CD8-positive, alpha-beta memory T cell (primary cell): ENCODE measurements around the gene FKBP4. TPM values are rescaled to one million over a fixed set of nuclear protein-coding genes. Genes with fewer than 3 reads are reported as not detected.
A peak's percentile ranks its signal among the peaks of the same experiment; 100 is the strongest.

Experiments used
- CTCF ChIA-PET: fragments of 350-600 bp; sonication (Branson Sonifier 250); formaldehyde crosslinking; loops from one replicate; lab custom pipeline; 2021; ENCODE audit warnings: antibody characterized with exemption; lab: Charles Lee
- POLR2A ChIA-PET: fragments of 350-600 bp; sonication (Branson Sonifier 250); formaldehyde crosslinking; loops from one replicate; lab custom pipeline; 2021; ENCODE audit warnings: antibody characterized with exemption; lab: Charles Lee
- DNase-seq, 5 donors: peaks; one replicate each; pipeline versions ENCODE4 v3.0.0 to v3.0.0-alpha.2; 2020 to 2022; ENCODE audit warnings: mixed read lengths in 1 of 5
- H3K27ac ChIP-seq: one replicate; pipeline ENCODE4 v1.7.0; 2013; ENCODE audit warnings: low read depth, mild to moderate bottlenecking, low read length, moderate library complexity
- H3K27me3 ChIP-seq: 2 replicates; pipeline ENCODE4 v1.7.0; 2013; ENCODE audit warnings: low read length, mild to moderate bottlenecking; ENCODE audit not compliant: insufficient read depth, poor library complexity, severe bottlenecking
- H3K36me3 ChIP-seq: 2 replicates; pipeline ENCODE4 v1.7.0; 2013; ENCODE audit warnings: mild to moderate bottlenecking, low read length, moderate library complexity; ENCODE audit not compliant: insufficient read depth
- H3K4me1 ChIP-seq: 2 replicates; pipeline ENCODE4 v1.7.0; 2013; ENCODE audit warnings: mild to moderate bottlenecking, low read length, moderate library complexity; ENCODE audit not compliant: insufficient read depth
- H3K4me3 ChIP-seq: 2 replicates; pipeline ENCODE4 v1.7.0; 2013; ENCODE audit warnings: mild to moderate bottlenecking, low read length
- H3K9me3 ChIP-seq: 2 replicates; pipeline ENCODE4 v1.7.0; 2013; ENCODE audit warnings: mild to moderate bottlenecking, low read length
- H3K27ac Mint-ChIP-seq, 8 donors: one replicate each; pipeline ENCODE4 v1.8.0; 2020 to 2021; ENCODE audit warnings: mixed read lengths in 8 of 8, mild to moderate bottlenecking in 6 of 8, inconsistent platforms in 3 of 8, moderate library complexity in 3 of 8
- H3K27me3 Mint-ChIP-seq, 2 donors: one replicate each; pipeline ENCODE4 v1.8.0; 2020 to 2021; ENCODE audit warnings: mixed read lengths in 2 of 2, mild to moderate bottlenecking in 1 of 2, moderate library complexity in 1 of 2
- H3K36me3 Mint-ChIP-seq, 3 donors: one replicate each; pipeline ENCODE4 v1.8.0; 2020 to 2021; ENCODE audit warnings: mixed read lengths in 3 of 3, inconsistent platforms in 1 of 3, mild to moderate bottlenecking in 1 of 3
- H3K4me1 Mint-ChIP-seq, 3 donors: one replicate each; pipeline ENCODE4 v1.8.0; 2020 to 2021; ENCODE audit warnings: mixed read lengths in 3 of 3, inconsistent platforms in 1 of 3, mild to moderate bottlenecking in 1 of 3
- H3K4me3 Mint-ChIP-seq, 7 donors: one replicate each; pipeline ENCODE4 v1.8.0; 2020 to 2021; ENCODE audit warnings: mixed read lengths in 7 of 7, mild to moderate bottlenecking in 6 of 7, moderate library complexity in 4 of 7, inconsistent platforms in 2 of 7
- H3K9me3 Mint-ChIP-seq, 5 donors: one replicate each; pipeline ENCODE4 v1.8.0; 2020 to 2022; ENCODE audit warnings: mixed read lengths in 5 of 5, mild to moderate bottlenecking in 3 of 5, moderate library complexity in 2 of 5, inconsistent platforms in 1 of 5
- polyA plus RNA-seq: library from polyadenylated mRNA; unstranded; fragments of 300-500 nt; fragmentation: Illumina TruSeq; gene quantifications from one replicate; pipeline ENCODE4 v1.2.3, GENCODE V29; 2021
- total RNA-seq, 2 experiments: library from RNA; stranded (reverse); gene quantifications; one replicate each; pipeline ENCODE4 v1.2.3, GENCODE V29; 2021

The FKBP4 gene, protein sequence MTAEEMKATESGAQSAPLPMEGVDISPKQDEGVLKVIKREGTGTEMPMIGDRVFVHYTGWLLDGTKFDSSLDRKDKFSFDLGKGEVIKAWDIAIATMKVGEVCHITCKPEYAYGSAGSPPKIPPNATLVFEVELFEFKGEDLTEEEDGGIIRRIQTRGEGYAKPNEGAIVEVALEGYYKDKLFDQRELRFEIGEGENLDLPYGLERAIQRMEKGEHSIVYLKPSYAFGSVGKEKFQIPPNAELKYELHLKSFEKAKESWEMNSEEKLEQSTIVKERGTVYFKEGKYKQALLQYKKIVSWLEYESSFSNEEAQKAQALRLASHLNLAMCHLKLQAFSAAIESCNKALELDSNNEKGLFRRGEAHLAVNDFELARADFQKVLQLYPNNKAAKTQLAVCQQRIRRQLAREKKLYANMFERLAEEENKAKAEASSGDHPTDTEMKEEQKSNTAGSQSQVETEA
- total RNA-seq (100 to 1,000 TPM; 172 to 183 TPM), polyA plus RNA-seq (35.1 TPM)

DNA sequence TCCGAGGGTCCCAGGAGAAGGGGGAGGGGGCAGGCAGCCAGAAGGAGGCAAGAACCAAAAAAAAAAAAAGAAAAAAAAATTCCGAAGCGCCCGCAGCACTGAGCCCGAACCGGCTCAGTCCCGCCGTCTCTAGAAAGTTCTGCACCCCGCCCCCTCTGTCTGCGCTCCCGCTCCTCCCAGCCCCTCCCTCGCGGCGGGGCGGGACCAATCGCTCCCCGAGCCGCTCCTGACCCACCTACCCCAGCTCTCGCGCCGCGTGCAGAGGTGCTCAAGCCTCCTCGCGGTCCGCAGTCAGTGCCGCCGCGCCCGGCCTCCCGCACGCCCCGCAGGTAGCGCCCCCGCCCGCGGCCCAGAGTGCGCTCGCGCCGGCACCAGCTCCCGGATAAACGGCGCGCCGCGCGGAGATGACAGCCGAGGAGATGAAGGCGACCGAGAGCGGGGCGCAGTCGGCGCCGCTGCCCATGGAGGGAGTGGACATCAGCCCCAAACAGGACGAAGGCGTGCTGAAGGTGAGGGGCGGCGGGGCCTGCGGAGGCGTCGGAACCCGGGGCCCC, at the start of gene FKBP4:
FKBP4 (plus strand) TSS at position 235 of the 554 bp plus-strand sequence; CDS start at position 405, 170 bp downstream.
- Mint-ChIP-seq H3K4me1 (peaks cover 14 to 24% (median 21%) of the 10 kb centered on the region in 3 donors), H3K4me3 (peak within 1 kb of the TSS; percentile 89 to 99 (median 91))
- CTCF ChIA-PET, result interaction anchor here (1.1 to 3.2 kb wide), 3 partner anchors 10 to 104 kb away, joined by 4 to 15 read pairs (median 12); partner anchors contain the start of gene ITFG2

DNA sequence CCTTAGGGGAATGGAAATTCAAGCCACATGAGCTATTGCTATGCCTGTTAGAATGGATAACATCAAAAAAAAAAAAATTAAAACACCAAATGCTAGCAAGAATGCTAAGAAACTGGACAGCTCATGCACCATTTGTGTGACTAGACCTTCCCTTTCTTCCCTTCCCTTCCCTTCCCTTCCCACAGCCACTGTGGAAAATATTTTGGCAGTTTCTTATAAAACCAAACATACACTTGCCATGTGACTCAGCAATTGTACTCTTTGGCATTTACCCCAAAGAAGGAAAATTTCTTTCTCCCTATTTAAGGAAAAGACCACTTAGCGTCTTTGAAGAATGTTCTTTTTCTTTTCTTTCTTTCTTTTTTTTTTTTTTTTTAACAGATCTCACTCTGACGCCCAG, 49.1 kb upstream of the FKBP4 start:
- no peaks in the 10 kb centered on the region for H3K9me3 ChIP-seq
- no peak overlapping the region for H3K4me3 Mint-ChIP-seq
- no peaks in the 10 kb centered on the region for H3K27me3 ChIP-seq
- H3K27ac Mint-ChIP-seq, result no peak overlapping the region
- H3K36me3 Mint-ChIP-seq, result no peaks in the 10 kb centered on the region
- CTCF ChIA-PET, result no interaction called here
- H3K4me1 Mint-ChIP-seq, result no peaks in the 10 kb centered on the region
- no peak for DNase-seq
- no peaks in the 10 kb centered on the region for H3K36me3 ChIP-seq
- H3K4me3 ChIP-seq, result no peak overlapping the region
- peaks cover 13 to 30% of the 10 kb centered on the region in 2 donors for H3K27me3 Mint-ChIP-seq
- POLR2A ChIA-PET, result no interaction called here
- H3K9me3 Mint-ChIP-seq, result peaks cover 0 to 5% (median 0%) of the 10 kb centered on the region in 5 donors
- no peak overlapping the region for H3K27ac ChIP-seq
- H3K4me1 ChIP-seq, result no peaks in the 10 kb centered on the region

More for the DNA sequence above, at the start of gene FKBP4:
- H3K9me3 ChIP-seq, result no peaks in the 10 kb centered on the region
- peak; percentile 84 to 91 (median 86) for DNase-seq
- no peaks in the 10 kb centered on the region for H3K9me3 Mint-ChIP-seq
- peaks cover 27% of the 10 kb centered on the region for H3K36me3 ChIP-seq
- POLR2A ChIA-PET, result interaction anchor here (0.9 to 3.0 kb wide), 4 partner anchors 18 to 104 kb away, joined by 5 to 22 read pairs (median 12); partner anchors contain the start of gene ITFG2
- H3K27ac ChIP-seq, result peak within 1 kb of the TSS; percentile 18
- H3K36me3 Mint-ChIP-seq, result peaks cover 0 to 36% (median 11%) of the 10 kb centered on the region in 3 donors
- peak within 1 kb of the TSS; percentile 66 to 92 (median 78) for H3K27ac Mint-ChIP-seq
- no peaks in the 10 kb centered on the region for H3K27me3 Mint-ChIP-seq
- no peaks in the 10 kb centered on the region for H3K27me3 ChIP-seq
- H3K4me1 ChIP-seq, result peaks cover 21% of the 10 kb centered on the region
- H3K4me3 ChIP-seq, result peak within 1 kb of the TSS; percentile 66

DNA sequence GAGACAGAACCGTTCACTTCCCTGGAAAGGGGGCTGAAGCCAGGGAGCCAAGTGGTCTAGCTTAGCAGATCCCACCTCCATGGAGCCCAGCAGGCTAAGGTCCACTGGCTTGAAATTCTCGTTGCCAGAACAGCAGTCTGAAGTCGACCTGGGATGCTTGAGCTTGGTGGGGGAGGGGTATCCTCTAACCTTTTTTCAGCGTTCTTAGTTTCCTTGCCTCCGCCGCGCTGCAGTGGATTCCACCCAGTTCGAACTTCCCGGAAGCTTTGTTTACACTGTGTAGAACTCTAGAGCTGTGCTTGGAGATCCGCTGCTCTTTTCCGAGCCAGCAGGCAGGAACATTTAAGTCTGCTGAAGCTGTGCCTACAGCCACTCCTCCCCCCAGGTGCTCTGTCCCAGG, 45.2 kb upstream of the FKBP4 start:
- no peaks in the 10 kb centered on the region for H3K27me3 ChIP-seq
- peaks cover 0 to 7% (median 0%) of the 10 kb centered on the region in 5 donors for H3K9me3 Mint-ChIP-seq
- H3K27me3 Mint-ChIP-seq, result peaks cover 30 to 42% of the 10 kb centered on the region in 2 donors
- ChIA-PET POLR2A (no interaction called here), CTCF (no interaction called here)
- no peaks in the 10 kb centered on the region for H3K36me3 ChIP-seq
- no peak overlapping the region for H3K4me3 Mint-ChIP-seq
- H3K4me3 ChIP-seq, result no peak overlapping the region
- H3K36me3 Mint-ChIP-seq, result no peaks in the 10 kb centered on the region
- no peak for DNase-seq
- no peak overlapping the region for H3K27ac Mint-ChIP-seq
- H3K9me3 ChIP-seq, result no peaks in the 10 kb centered on the region
- H3K4me1 Mint-ChIP-seq, result peaks cover 0 to 5% (median 3%) of the 10 kb centered on the region in 3 donors
- no peak overlapping the region for H3K27ac ChIP-seq
- no peaks in the 10 kb centered on the region for H3K4me1 ChIP-seq

GRCh38 chr12:2750185-2750584, 44.6 kb upstream of the FKBP4 start:
- no peaks in the 10 kb centered on the region for H3K9me3 ChIP-seq
- Mint-ChIP-seq H3K36me3 (no peaks in the 10 kb centered on the region), H3K4me1 (peaks cover 0 to 5% (median 3%) of the 10 kb centered on the region in 3 donors), H3K9me3 (peaks cover 0 to 7% (median 0%) of the 10 kb centered on the region in 5 donors), H3K27ac (no peak overlapping the region), H3K4me3 (no peak overlapping the region), H3K27me3 (peaks cover 36 to 42% of the 10 kb centered on the region in 2 donors)
- H3K27me3 ChIP-seq, result no peaks in the 10 kb centered on the region
- DNase-seq, result no peak
- ChIA-PET POLR2A (no interaction called here), CTCF (interaction anchor here (2.3 kb wide), 1 partner anchor 34 kb away, joined by 13 read pairs; no protein-coding TSS in a partner anchor)
- H3K36me3 ChIP-seq, result no peaks in the 10 kb centered on the region
- H3K4me3 ChIP-seq, result no peak overlapping the region
- H3K4me1 ChIP-seq, result no peaks in the 10 kb centered on the region
- H3K27ac ChIP-seq, result no peak overlapping the region

DNA sequence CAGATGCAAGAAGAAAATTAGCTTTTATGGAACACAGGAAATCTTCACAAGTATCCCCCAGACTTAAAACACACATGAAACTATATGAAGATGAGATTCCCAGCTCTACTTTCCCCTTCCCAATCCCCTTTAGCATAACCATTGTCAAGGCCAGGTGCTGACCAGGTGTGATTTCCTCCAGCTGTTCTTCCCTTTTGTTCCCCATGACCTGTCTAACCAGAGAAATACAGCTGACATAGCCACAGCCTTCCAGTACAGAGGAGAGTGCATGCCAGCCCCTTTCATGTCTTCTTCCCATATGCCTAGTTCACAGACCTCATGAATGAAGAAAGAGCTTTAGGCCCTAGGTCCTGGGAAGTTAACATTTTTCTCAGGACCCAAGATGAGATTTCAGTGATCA, 43.5 kb upstream of the FKBP4 start:
- H3K36me3 ChIP-seq, result no peaks in the 10 kb centered on the region
- no peak overlapping the region for H3K4me3 Mint-ChIP-seq
- CTCF ChIA-PET, result interaction anchor here (2.3 kb wide), 1 partner anchor 33 kb away, joined by 13 read pairs; no protein-coding TSS in a partner anchor
- peaks cover 0 to 7% (median 0%) of the 10 kb centered on the region in 5 donors for H3K9me3 Mint-ChIP-seq
- POLR2A ChIA-PET, result no interaction called here
- H3K4me3 ChIP-seq, result no peak overlapping the region
- H3K9me3 ChIP-seq, result no peaks in the 10 kb centered on the region
- DNase-seq, result no peak
- no peaks in the 10 kb centered on the region for H3K4me1 ChIP-seq
- peaks cover 4% of the 10 kb centered on the region for H3K27me3 ChIP-seq
- no peak overlapping the region for H3K27ac ChIP-seq
- H3K27ac Mint-ChIP-seq, result no peak overlapping the region
- H3K36me3 Mint-ChIP-seq, result no peaks in the 10 kb centered on the region
- peaks cover 41 to 47% of the 10 kb centered on the region in 2 donors for H3K27me3 Mint-ChIP-seq
- peaks cover 0 to 5% (median 3%) of the 10 kb centered on the region in 3 donors for H3K4me1 Mint-ChIP-seq

DNA sequence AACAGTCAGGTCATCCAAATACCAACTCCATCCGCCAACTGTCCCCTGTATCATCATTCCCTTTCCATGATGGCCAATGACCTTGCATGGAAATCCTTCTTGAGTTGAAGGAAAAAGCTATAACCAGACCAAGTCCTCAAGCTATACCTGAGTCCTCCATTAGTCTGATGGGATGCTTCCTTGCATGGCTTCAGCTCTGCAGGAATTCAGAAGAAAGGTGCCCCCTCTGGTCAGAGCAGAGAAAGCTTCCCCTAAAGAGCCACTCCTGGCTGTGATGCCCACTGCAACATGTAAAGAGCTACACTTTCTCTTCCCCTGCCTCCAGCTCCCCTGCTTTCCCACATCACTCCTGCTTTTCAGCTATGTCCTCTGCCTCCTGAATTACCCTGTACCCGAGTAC, 43.1 kb upstream of the FKBP4 start:
- peaks cover 45 to 48% of the 10 kb centered on the region in 2 donors for H3K27me3 Mint-ChIP-seq
- Histone ChIP-seq H3K27ac (no peak overlapping the region), H3K36me3 (no peaks in the 10 kb centered on the region), H3K4me1 (no peaks in the 10 kb centered on the region), H3K27me3 (peaks cover 4% of the 10 kb centered on the region), H3K9me3 (no peaks in the 10 kb centered on the region), H3K4me3 (no peak overlapping the region)
- no peak overlapping the region for H3K27ac Mint-ChIP-seq
- peaks cover 0 to 7% (median 0%) of the 10 kb centered on the region in 5 donors for H3K9me3 Mint-ChIP-seq
- DNase-seq, result no peak
- ChIA-PET POLR2A (no interaction called here), CTCF (interaction anchor here (2.3 kb wide), 1 partner anchor 33 kb away, joined by 13 read pairs; no protein-coding TSS in a partner anchor)
- H3K4me3 Mint-ChIP-seq, result no peak overlapping the region
- peaks cover 0 to 5% (median 3%) of the 10 kb centered on the region in 3 donors for H3K4me1 Mint-ChIP-seq
- H3K36me3 Mint-ChIP-seq, result peaks cover 0 to 4% (median 0%) of the 10 kb centered on the region in 3 donors

DNA sequence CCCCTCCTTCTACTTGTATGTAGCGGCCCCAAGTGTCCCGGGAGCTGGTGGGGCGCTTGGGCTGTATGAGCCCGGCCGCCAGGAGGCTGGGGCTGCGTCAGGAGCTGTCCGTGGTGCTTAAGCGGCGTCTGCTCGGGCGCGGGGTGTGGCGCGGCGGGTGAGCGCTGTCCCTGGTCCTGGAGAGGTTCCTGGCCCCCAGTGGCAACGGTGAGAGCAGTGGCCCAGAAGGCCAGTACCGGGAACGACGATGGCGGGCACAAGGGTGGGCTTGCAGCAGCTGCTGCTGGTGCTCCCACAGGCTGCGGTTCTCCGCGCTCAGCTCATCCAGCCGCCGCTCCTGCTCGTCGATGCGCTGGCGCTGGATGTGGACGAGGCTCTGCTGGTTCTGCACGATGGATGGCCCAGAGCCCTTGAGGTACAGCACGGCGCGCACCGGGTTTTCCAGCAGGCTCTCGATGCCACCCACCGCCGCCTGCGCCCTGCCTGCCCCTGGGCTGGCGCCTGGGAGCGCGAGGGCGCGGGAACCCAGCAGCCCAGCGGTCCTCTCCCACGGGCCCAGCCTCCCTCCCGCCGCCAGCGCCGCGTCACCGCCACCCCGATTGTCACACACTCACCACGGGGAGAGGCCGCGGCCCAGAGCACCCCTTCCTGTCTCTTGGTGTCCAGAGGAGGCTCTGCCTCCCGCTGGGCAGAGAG, 41.9 kb upstream of the FKBP4 start:
- no peak overlapping the region for H3K4me3 ChIP-seq
- CTCF ChIA-PET, result no interaction called here
- POLR2A ChIA-PET, result no interaction called here
- peaks cover 43 to 57% of the 10 kb centered on the region in 2 donors for H3K27me3 Mint-ChIP-seq
- H3K27me3 ChIP-seq, result peaks cover 4% of the 10 kb centered on the region
- no peak overlapping the region for H3K27ac ChIP-seq
- H3K4me1 Mint-ChIP-seq, result peaks cover 0 to 5% (median 3%) of the 10 kb centered on the region in 3 donors
- H3K36me3 ChIP-seq, result no peaks in the 10 kb centered on the region
- H3K4me1 ChIP-seq, result no peaks in the 10 kb centered on the region
- no peaks in the 10 kb centered on the region for H3K9me3 ChIP-seq
- H3K27ac Mint-ChIP-seq, result no peak overlapping the region
- peaks cover 0 to 5% (median 0%) of the 10 kb centered on the region in 3 donors for H3K36me3 Mint-ChIP-seq
- H3K4me3 Mint-ChIP-seq, result no peak overlapping the region
- H3K9me3 Mint-ChIP-seq, result peaks cover 0 to 6% (median 0%) of the 10 kb centered on the region in 5 donors
- peak; percentile 65 to 83 (median 70) for DNase-seq
